ENCODE measurements around the gene SLC37A1. TPM values are rescaled to one million over a fixed set of nuclear protein-coding genes. Genes with fewer than 3 reads are reported as not detected.

Gene SLC37A1
- total RNA-seq, 2 experiments from 2014 or later = 18.2 to 19.3 TPM

- H3K4me3 Mint-ChIP-seq = no peak overlapping the region
- ATAC-seq (no peak), DNase-seq (no peak)
- POLR2A ChIA-PET = no interaction called here
- H3K27ac Mint-ChIP-seq = no peak overlapping the region
- no peaks in the 10 kb centered on the region for H3K36me3 Mint-ChIP-seq (ENCODE audit: low read depth)
- CTCF ChIA-PET = interaction anchor here (0.6 kb wide), 1 partner anchor 303 kb away, joined by 3 read pairs; no protein-coding TSS in a partner anchor
- intact Hi-C loops (cut with DNase I, micrococcal nuclease) = no loop called here
- peaks cover 5% of the 10 kb centered on the region for H3K9me3 Mint-ChIP-seq (ENCODE audit: low read depth)
- no peaks in the 10 kb centered on the region for H3K27me3 Mint-ChIP-seq
- peaks cover 4% of the 10 kb centered on the region for H3K4me1 Mint-ChIP-seq
Observed at GRCh38 chr21:42617486-42617885, 103.8 kb downstream of the SLC37A1 start.

GRCh38 chr21:42618707-42619102 lies 105.1 kb downstream of the SLC37A1 start:
- ChIA-PET POLR2A (no interaction called here), CTCF (interaction anchor here (1.3 kb wide), 1 partner anchor 195 kb away, joined by 3 read pairs; no protein-coding TSS in a partner anchor)
- H3K9me3 Mint-ChIP-seq (ENCODE audit: low read depth) = no peaks in the 10 kb centered on the region
- no peak for ATAC-seq
- no peak for DNase-seq
- peaks cover 1% of the 10 kb centered on the region for H3K4me1 Mint-ChIP-seq
- no peaks in the 10 kb centered on the region for H3K36me3 Mint-ChIP-seq (ENCODE audit: low read depth)
- no peaks in the 10 kb centered on the region for H3K27me3 Mint-ChIP-seq
- no peak overlapping the region for H3K4me3 Mint-ChIP-seq
- intact Hi-C loops (cut with DNase I, micrococcal nuclease) = no loop called here
- no peak overlapping the region for H3K27ac Mint-ChIP-seq

- Mint-ChIP-seq H3K27me3 (no peaks in the 10 kb centered on the region), H3K27ac (no peak overlapping the region), H3K36me3 (ENCODE audit: low read depth) (no peaks in the 10 kb centered on the region), H3K4me1 (no peaks in the 10 kb centered on the region), H3K4me3 (no peak overlapping the region), H3K9me3 (ENCODE audit: low read depth) (no peaks in the 10 kb centered on the region)
- CTCF ChIA-PET = interaction anchor here (1.3 kb wide), 1 partner anchor 194 kb away, joined by 3 read pairs; no protein-coding TSS in a partner anchor
- POLR2A ChIA-PET = no interaction called here
- intact Hi-C loops (cut with DNase I, micrococcal nuclease) = no loop called here
- ATAC-seq = no peak
- DNase-seq = no peak
Observed at GRCh38 chr21:42619166-42619565, 105.5 kb downstream of the SLC37A1 start.

GRCh38 chr21:42619841-42620240 lies 106.2 kb downstream of the SLC37A1 start:
- H3K4me1 Mint-ChIP-seq = no peaks in the 10 kb centered on the region
- no peak for DNase-seq
- POLR2A ChIA-PET = no interaction called here
- H3K27me3 Mint-ChIP-seq = no peaks in the 10 kb centered on the region
- no peaks in the 10 kb centered on the region for H3K36me3 Mint-ChIP-seq (ENCODE audit: low read depth)
- intact Hi-C loops (cut with DNase I, micrococcal nuclease) = no loop called here
- no peak overlapping the region for H3K4me3 Mint-ChIP-seq
- no peak overlapping the region for H3K27ac Mint-ChIP-seq
- H3K9me3 Mint-ChIP-seq (ENCODE audit: low read depth) = no peaks in the 10 kb centered on the region
- no peak for ATAC-seq
- CTCF ChIA-PET = interaction anchor here (1.3 kb wide), 1 partner anchor 194 kb away, joined by 3 read pairs; no protein-coding TSS in a partner anchor

GRCh38 chr21:42621166-42621818 lies 107.6 kb downstream of the SLC37A1 start:
- H3K9me3 Mint-ChIP-seq (ENCODE audit: low read depth) = no peaks in the 10 kb centered on the region
- no peaks in the 10 kb centered on the region for H3K27me3 Mint-ChIP-seq
- no peaks in the 10 kb centered on the region for H3K36me3 Mint-ChIP-seq (ENCODE audit: low read depth)
- no peaks in the 10 kb centered on the region for H3K4me1 Mint-ChIP-seq
- ChIA-PET CTCF (interaction anchor here (0.9 kb wide), 1 partner anchor 42 kb away, joined by 3 read pairs; no protein-coding TSS in a partner anchor), POLR2A (no interaction called here)
- H3K27ac Mint-ChIP-seq = no peak overlapping the region
- intact Hi-C loops (cut with DNase I, micrococcal nuclease) = no loop called here
- no peak overlapping the region for H3K4me3 Mint-ChIP-seq
- ATAC-seq = no peak
- no peak for DNase-seq

GRCh38 chr21:42621819-42622177 lies 108.1 kb downstream of the SLC37A1 start:
- H3K36me3 Mint-ChIP-seq (ENCODE audit: low read depth) = no peaks in the 10 kb centered on the region
- CTCF ChIA-PET = no interaction called here
- no peaks in the 10 kb centered on the region for H3K27me3 Mint-ChIP-seq
- no peak overlapping the region for H3K4me3 Mint-ChIP-seq
- no peak overlapping the region for H3K27ac Mint-ChIP-seq
- no peaks in the 10 kb centered on the region for H3K4me1 Mint-ChIP-seq
- H3K9me3 Mint-ChIP-seq (ENCODE audit: low read depth) = no peaks in the 10 kb centered on the region
- POLR2A ChIA-PET = no interaction called here
- intact Hi-C loops (cut with DNase I, micrococcal nuclease) = no loop called here
- ATAC-seq (no peak), DNase-seq (no peak)

GRCh38 chr21:42622284-42622683 lies 108.6 kb downstream of the SLC37A1 start:
- Mint-ChIP-seq H3K4me3 (no peak overlapping the region), H3K27ac (no peak overlapping the region), H3K27me3 (no peaks in the 10 kb centered on the region), H3K4me1 (no peaks in the 10 kb centered on the region), H3K9me3 (ENCODE audit: low read depth) (no peaks in the 10 kb centered on the region), H3K36me3 (ENCODE audit: low read depth) (no peaks in the 10 kb centered on the region)
- CTCF ChIA-PET = interaction anchor here (1.0 kb wide), 1 partner anchor 29 kb away, joined by 3 read pairs; no protein-coding TSS in a partner anchor
- POLR2A ChIA-PET = no interaction called here
- DNase-seq = no peak
- ATAC-seq = no peak
- intact Hi-C loops (cut with DNase I, micrococcal nuclease) = no loop called here

- Mint-ChIP-seq H3K36me3 (ENCODE audit: low read depth) (no peaks in the 10 kb centered on the region), H3K9me3 (ENCODE audit: low read depth) (no peaks in the 10 kb centered on the region), H3K4me3 (no peak overlapping the region), H3K27me3 (no peaks in the 10 kb centered on the region), H3K4me1 (no peaks in the 10 kb centered on the region), H3K27ac (no peak overlapping the region)
- POLR2A ChIA-PET = no interaction called here
- DNase-seq (no peak), ATAC-seq (no peak)
- CTCF ChIA-PET = interaction anchor here (0.6 to 1.2 kb wide), 3 partner anchors 31 to 194 kb away, joined by 3 read pairs; no protein-coding TSS in a partner anchor
- intact Hi-C loops (cut with DNase I, micrococcal nuclease) = loop anchor here in 1 of 2 experiments (2.0 kb wide), 1 partner anchor 21 kb away; no protein-coding TSS in a partner anchor
Observed at GRCh38 chr21:42623694-42624093, 110.0 kb downstream of the SLC37A1 start.

GRCh38 chr21:42624095-42624790 lies 110.6 kb downstream of the SLC37A1 start:
- intact Hi-C loops (cut with DNase I, micrococcal nuclease) = loop anchor here in 1 of 2 experiments (2.0 kb wide), 1 partner anchor 21 kb away; no protein-coding TSS in a partner anchor
- POLR2A ChIA-PET = no interaction called here
- H3K9me3 Mint-ChIP-seq (ENCODE audit: low read depth) = no peaks in the 10 kb centered on the region
- no peaks in the 10 kb centered on the region for H3K36me3 Mint-ChIP-seq (ENCODE audit: low read depth)
- CTCF ChIA-PET = interaction anchor here (0.6 to 0.8 kb wide), 2 partner anchors 112 to 194 kb away, joined by 3 read pairs; no protein-coding TSS in a partner anchor
- no peak for DNase-seq
- H3K27me3 Mint-ChIP-seq = no peaks in the 10 kb centered on the region
- H3K27ac Mint-ChIP-seq = no peak overlapping the region
- no peak for ATAC-seq
- H3K4me3 Mint-ChIP-seq = no peak overlapping the region
- no peaks in the 10 kb centered on the region for H3K4me1 Mint-ChIP-seq

GRCh38 chr21:42624936-42625335 lies 111.3 kb downstream of the SLC37A1 start:
- Mint-ChIP-seq H3K27ac (no peak overlapping the region), H3K4me1 (no peaks in the 10 kb centered on the region), H3K9me3 (ENCODE audit: low read depth) (no peaks in the 10 kb centered on the region), H3K36me3 (ENCODE audit: low read depth) (no peaks in the 10 kb centered on the region), H3K27me3 (no peaks in the 10 kb centered on the region), H3K4me3 (no peak overlapping the region)
- intact Hi-C loops (cut with DNase I, micrococcal nuclease) = loop anchor here in 1 of 2 experiments (2.0 kb wide), 1 partner anchor 20 kb away; no protein-coding TSS in a partner anchor
- POLR2A ChIA-PET = no interaction called here
- DNase-seq = no peak
- CTCF ChIA-PET = interaction anchor here (0.6 kb wide), 1 partner anchor 28 kb away, joined by 3 read pairs; no protein-coding TSS in a partner anchor
- no peak for ATAC-seq

GRCh38 chr21:42626171-42626570 lies 112.5 kb downstream of the SLC37A1 start:
- intact Hi-C loops (cut with DNase I, micrococcal nuclease) = no loop called here
- ATAC-seq (no peak), DNase-seq (no peak)
- H3K4me1 Mint-ChIP-seq = peaks cover 4% of the 10 kb centered on the region
- ChIA-PET POLR2A (no interaction called here), CTCF (interaction anchor here (1.2 kb wide), 1 partner anchor 161 kb away, joined by 3 read pairs; no protein-coding TSS in a partner anchor)
- H3K4me3 Mint-ChIP-seq = no peak overlapping the region
- no peaks in the 10 kb centered on the region for H3K9me3 Mint-ChIP-seq (ENCODE audit: low read depth)
- H3K36me3 Mint-ChIP-seq (ENCODE audit: low read depth) = no peaks in the 10 kb centered on the region
- H3K27me3 Mint-ChIP-seq = no peaks in the 10 kb centered on the region
- no peak overlapping the region for H3K27ac Mint-ChIP-seq

Measured in activated CD4-positive, alpha-beta T cell treated with anti-CD3 and anti-CD28 coated beads for 36 hours (primary cell).